TTC549 (cell line): ENCODE data around the gene NEMP2.
"Not testable (repeated sequence)": the region's sequence is repeated elsewhere in the genome, so short reads cannot be mapped to it uniquely, and the experiment has no call there.

ENCODE experiments used
- FAIRE-seq: peaks from 2 replicates; lab custom pipeline; 2012; peaks lifted over from hg19 to GRCh38; lab: Jason Lieb, UNC

NEMP2 gene

GRCh38 chr2:190526105-190526750 lies 8.3 kb downstream of the NEMP2 start:
- no peak for FAIRE-seq

GRCh38 chr2:190524928-190525327 lies 9.6 kb downstream of the NEMP2 start:
- no peak for FAIRE-seq

DNA sequence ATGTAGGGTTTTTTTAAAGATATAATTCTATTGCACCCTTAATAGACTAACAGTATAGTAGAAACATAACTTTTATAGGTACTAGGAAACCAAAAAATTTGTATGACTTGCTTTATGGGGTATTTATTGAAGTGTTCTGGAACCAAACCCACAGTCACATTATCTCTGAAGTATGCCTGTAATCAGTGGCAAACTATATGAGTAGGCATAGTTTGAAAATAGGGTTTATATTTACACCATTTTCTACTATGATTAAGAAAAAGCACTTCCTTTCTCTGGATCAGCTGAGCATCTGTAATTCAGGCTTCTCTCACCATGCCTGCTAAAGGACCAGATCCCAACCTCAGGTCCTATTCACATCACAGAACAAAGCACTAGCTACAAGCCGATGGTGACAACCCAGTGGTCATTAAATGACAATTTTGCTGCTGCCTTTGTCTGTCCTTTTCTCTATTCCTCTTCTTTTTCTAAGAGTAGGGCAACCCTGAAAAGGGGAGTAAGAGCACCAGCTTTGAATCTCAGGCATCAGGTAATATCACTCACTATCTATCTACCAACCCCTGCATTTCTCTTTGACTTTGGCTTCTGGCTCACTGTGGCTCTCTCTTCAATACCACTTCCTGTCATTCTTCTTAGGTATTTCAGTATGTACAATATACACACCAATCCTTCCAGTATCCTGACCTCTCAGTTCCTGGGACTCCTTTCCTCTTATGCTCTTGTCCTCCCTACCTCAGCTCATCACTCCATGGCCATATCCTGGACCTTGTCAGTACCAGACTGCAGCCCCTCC lies 14.4 kb downstream of the NEMP2 start:
- no peak for FAIRE-seq

DNA sequence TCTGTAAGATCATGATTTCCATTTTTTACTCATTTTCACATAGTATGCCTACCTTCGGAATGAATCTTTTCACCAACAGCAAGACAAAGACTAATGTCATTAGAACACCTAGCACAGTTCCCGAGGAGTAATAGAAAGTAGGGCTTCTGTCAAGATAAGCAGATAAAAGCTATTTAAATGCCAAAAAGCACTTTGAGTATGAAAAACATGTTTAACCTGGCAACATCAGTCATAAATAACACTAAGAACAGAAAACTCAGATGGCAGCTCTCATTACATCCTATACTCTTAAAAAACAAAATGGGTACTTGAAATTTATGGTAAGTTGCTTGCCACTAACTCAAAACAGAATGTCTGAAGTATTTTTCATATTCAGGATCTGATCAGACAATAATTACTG lies 17.1 kb downstream of the NEMP2 start:
- FAIRE-seq = no peak

DNA sequence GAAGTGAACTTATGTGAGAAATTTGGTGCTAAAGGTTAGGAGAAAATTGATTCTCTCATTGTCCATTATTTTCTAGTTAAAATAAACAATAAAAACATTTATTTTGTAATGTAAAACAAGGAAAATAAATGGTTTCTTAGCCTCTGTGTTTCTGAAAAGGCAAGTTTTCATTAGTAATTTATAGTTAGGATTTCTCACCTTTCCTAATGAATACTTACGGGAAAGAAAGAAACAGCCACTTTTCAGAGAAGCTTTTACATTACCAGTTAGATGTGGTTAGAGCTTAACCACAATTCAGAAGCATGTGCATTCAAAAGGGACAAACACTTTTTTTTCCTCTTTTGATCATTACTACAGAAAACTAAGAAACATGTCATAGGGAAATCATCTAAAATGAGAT lies 18.8 kb downstream of the NEMP2 start:
- no peak for FAIRE-seq

GRCh38 chr2:190514676-190515075 lies 19.8 kb downstream of the NEMP2 start:
- FAIRE-seq = no peak

GRCh38 chr2:190513877-190514276 lies 20.6 kb downstream of the NEMP2 start:
- FAIRE-seq = no peak

DNA sequence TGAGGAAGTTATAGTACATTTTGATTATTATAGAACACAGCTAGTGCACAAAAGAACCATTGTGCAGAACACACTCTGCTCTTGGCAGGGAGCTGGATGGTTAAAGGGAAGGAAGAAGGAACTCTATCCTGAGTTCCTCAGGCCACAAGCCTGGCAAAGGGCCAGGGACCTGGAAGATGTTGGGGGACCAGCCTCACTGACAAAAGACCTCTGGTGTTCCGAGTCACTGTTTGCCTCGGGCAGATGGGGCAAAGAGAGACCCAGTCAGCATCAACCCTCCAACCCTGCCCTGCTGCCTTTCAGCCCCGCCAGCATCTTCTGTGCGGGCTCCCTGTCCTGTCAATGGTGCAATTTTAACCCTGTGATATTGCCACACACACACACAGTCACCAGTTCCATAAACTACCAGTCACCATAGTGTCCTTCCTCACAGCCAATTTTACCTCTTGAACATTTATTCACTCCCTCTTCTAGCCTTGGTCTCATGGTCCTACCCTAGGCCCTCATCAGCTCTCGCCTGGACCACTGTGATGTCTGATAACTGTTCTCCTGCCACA lies 21.9 kb downstream of the NEMP2 start:
- no peak for FAIRE-seq

- no peak for FAIRE-seq
Measured at GRCh38 chr2:190511104-190511503, 23.4 kb downstream of the NEMP2 start.

- FAIRE-seq = not testable (repeated sequence)
Measured at GRCh38 chr2:190509895-190510294, 24.6 kb downstream of the NEMP2 start.

DNA sequence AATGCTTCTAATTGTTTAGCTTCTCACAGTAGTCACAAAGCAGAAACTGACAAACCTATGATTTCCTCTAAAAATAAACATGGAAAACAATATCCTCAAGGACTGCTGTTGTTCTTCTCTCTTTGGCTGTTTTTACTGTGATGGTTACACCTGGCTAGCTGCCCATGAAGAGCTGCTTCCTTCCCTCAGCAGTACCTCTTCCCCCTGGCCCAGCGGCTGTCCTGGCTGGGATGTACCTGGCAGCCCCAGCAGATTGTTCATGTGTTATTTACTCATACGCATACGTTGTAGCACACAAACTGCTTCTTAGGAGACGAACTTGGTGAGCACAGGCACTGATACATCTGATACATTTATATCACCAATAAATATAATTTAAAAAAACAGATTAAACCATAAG lies 27.4 kb downstream of the NEMP2 start:
- no peak for FAIRE-seq

GRCh38 chr2:190506666-190507065 lies 27.9 kb downstream of the NEMP2 start:
- no peak for FAIRE-seq

DNA sequence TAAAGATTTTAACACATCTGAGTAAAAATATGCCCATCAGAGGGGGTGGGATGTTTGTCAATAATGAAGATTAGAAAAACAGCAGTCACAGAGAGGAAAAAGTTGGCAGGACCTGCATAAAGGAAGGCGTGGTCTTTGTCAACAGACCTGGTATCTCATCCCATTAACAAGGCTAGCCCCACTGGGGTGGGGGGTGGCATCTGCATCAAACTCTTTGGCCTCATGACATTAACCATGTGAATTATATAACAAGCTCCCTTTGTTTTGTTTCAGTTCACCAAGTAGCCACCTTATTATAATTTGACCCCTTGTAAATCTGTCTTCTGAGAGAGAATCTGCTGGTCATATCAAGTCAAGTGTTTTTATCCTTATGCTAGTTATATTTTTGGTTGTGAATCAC lies 28.8 kb downstream of the NEMP2 start:
- FAIRE-seq = no peak

GRCh38 chr2:190504912-190505311 lies 29.6 kb downstream of the NEMP2 start:
- no peak for FAIRE-seq

GRCh38 chr2:190503088-190503487 lies 31.4 kb downstream of the NEMP2 start:
- no peak for FAIRE-seq

GRCh38 chr2:190501702-190502407 lies 32.7 kb downstream of the NEMP2 start:
- FAIRE-seq = no peak

- no peak for FAIRE-seq
Measured at GRCh38 chr2:190501231-190501630, 33.3 kb downstream of the NEMP2 start.

DNA sequence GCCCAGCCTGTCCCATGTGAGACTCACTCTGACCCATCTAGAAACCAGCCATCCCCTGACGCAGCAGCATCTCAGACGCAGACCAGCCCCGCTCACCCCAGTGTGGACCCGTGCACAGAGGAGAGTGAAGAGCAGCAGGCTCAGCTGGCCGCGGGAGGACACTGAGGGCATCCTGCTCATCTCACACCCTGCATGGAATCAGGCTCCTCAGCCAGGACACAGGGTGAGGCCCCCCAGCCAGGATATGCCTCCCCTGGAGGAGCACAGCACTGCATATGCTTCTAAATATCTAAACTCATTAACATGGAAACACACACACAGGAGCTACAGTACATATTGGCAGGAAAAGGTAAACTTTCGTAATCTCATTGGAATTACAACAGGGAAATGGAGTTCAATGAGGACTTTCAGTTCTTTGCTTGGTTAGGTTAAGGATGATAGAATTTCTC lies 34.4 kb downstream of the NEMP2 start:
- FAIRE-seq = no peak

GRCh38 chr2:190499273-190499672 lies 35.2 kb downstream of the NEMP2 start:
- no peak for FAIRE-seq

GRCh38 chr2:190497428-190497827 lies 37.1 kb downstream of the NEMP2 start:
- no peak for FAIRE-seq

GRCh38 chr2:190494600-190495227 lies 39.8 kb downstream of the NEMP2 start:
- not testable (repeated sequence) for FAIRE-seq

DNA sequence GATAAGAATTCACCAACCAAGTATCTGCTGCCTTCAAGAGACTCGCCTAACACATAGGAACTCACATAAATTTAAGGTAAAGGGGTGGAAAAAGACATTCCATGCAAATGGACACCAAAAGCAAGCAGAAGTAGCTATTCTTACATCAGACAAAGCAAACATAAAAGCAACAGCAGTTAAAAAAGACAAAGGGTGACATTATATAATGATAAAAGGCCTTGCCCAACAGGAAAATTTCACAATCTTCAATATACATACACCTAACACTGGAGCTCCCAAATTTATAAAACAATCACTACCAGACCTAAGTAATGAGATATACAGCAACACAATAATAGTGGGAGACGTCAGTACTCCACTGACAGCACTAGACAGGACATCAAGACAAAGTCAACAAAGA lies 41.4 kb downstream of the NEMP2 start:
- no peak for FAIRE-seq
